HEK293T (cell line): ENCODE measurements around the gene SYT13.

Experiments used
- ARNT ChIP-seq: fragments of 450-650 bp; IDR thresholded peaks from 2 replicates; pipeline ENCODE4 v1.6.1; 2017; ENCODE audit warnings: mild to moderate bottlenecking
- BHLHE40 ChIP-seq: fragments of 450-650 bp; IDR thresholded peaks from 2 replicates; pipeline ENCODE4 v1.6.1; 2016; ENCODE audit warnings: mild to moderate bottlenecking, moderate library complexity, borderline replicate concordance
- ELF4 ChIP-seq: fragments of 450-650 bp; IDR thresholded peaks from 2 replicates; pipeline ENCODE4 v1.6.1; 2017; ENCODE audit warnings: antibody characterized with exemption
- FOXK2 ChIP-seq: fragments of 450-650 bp; IDR thresholded peaks from 2 replicates; pipeline ENCODE4 v1.6.1; 2016; ENCODE audit warnings: mild to moderate bottlenecking
- FOXM1 ChIP-seq: fragments of 450-650 bp; IDR thresholded peaks from 2 replicates; pipeline ENCODE4 v1.6.1; 2017; ENCODE audit warnings: mild to moderate bottlenecking, borderline replicate concordance
- HDGF ChIP-seq: fragments of 450-650 bp; IDR thresholded peaks from 2 replicates; pipeline ENCODE4 v1.6.1; 2017; ENCODE audit warnings: antibody characterized with exemption, borderline replicate concordance
- L3MBTL2 ChIP-seq: fragments of 450-650 bp; conservative IDR thresholded peaks from 2 replicates; pipeline ENCODE4 v1.6.1; 2016; ENCODE audit warnings: mild to moderate bottlenecking
- LEF1 ChIP-seq: fragments of 450-650 bp; IDR thresholded peaks from 2 replicates; pipeline ENCODE4 v1.6.1; 2017; ENCODE audit warnings: mild to moderate bottlenecking, borderline replicate concordance
- NFRKB ChIP-seq: fragments of 450-650 bp; IDR thresholded peaks from 2 replicates; pipeline ENCODE4 v1.6.1; 2016; ENCODE audit warnings: mild to moderate bottlenecking, moderate library complexity
- SP1 ChIP-seq: fragments of 450-650 bp; IDR thresholded peaks from 2 replicates; pipeline ENCODE4 v1.6.1; 2017
- SUZ12 ChIP-seq: fragments of 450-650 bp; IDR thresholded peaks from 2 replicates; pipeline ENCODE4 v1.6.1; 2016; ENCODE audit warnings: mild to moderate bottlenecking
- TARDBP ChIP-seq: fragments of 450-650 bp; IDR thresholded peaks from 2 replicates; pipeline ENCODE4 v1.6.1; 2016
- ZNF384 ChIP-seq: fragments of 450-650 bp; IDR thresholded peaks from 2 replicates; pipeline ENCODE4 v1.6.1; 2016

- TF ChIP-seq ZNF384 = no peak
- TF ChIP-seq TARDBP = no peak
- TF ChIP-seq SP1 = no peak
- no peak for TF ChIP-seq FOXK2
- TF ChIP-seq BHLHE40 = no peak
- TF ChIP-seq ARNT = no peak
- TF ChIP-seq NFRKB = no peak
- TF ChIP-seq FOXM1 = no peak
- TF ChIP-seq LEF1 = no peak
- TF ChIP-seq HDGF = no peak
- TF ChIP-seq L3MBTL2 = no peak
- no peak for TF ChIP-seq SUZ12
- no peak for TF ChIP-seq ELF4
These were observed 34.2 kb upstream of the SYT13 start for GRCh38 chr11:45320371-45320770.
